Ishikawa (cell line): ENCODE data around the gene PPP4R1.

ENCODE experiments used
- CEBPB ChIP-seq: IDR thresholded peaks from 2 replicates; pipeline ENCODE4 v1.6.1; 2012
- CREB1 ChIP-seq: IDR thresholded peaks from 2 replicates; pipeline ENCODE4 v1.6.1; 2012; ENCODE audit warnings: low read depth
- EP300 ChIP-seq: IDR thresholded peaks from 2 replicates; pipeline ENCODE4 v1.6.1; 2012; ENCODE audit warnings: borderline replicate concordance
- FOXM1 ChIP-seq: IDR thresholded peaks from 2 replicates; pipeline ENCODE4 v1.6.1; 2012; ENCODE audit warnings: low read depth, borderline replicate concordance
- MAX ChIP-seq: IDR thresholded peaks from 2 replicates; pipeline ENCODE4 v1.6.1; 2012
- NFIC ChIP-seq: IDR thresholded peaks from 2 replicates; pipeline ENCODE4 v1.6.1; 2012
- RAD21 ChIP-seq: IDR thresholded peaks from 2 replicates; pipeline ENCODE4 v1.6.1; 2012; ENCODE audit warnings: low read depth
- REST ChIP-seq: IDR thresholded peaks from 2 replicates; pipeline ENCODE4 v1.6.1; 2012; ENCODE audit warnings: low read depth, mild to moderate bottlenecking
- TAF1 ChIP-seq: IDR thresholded peaks from 2 replicates; pipeline ENCODE4 v1.6.1; 2012; ENCODE audit warnings: low read depth, mild to moderate bottlenecking
- TEAD4 ChIP-seq: IDR thresholded peaks from 2 replicates; pipeline ENCODE4 v1.6.1; 2012
- YY1 ChIP-seq: IDR thresholded peaks from 2 replicates; pipeline ENCODE4 v1.6.1; 2012; ENCODE audit warnings: low read depth

GRCh38 chr18:9557250-9557943 is 57.0 kb downstream of the PPP4R1 start:
- no peak for TF ChIP-seq NFIC
- TF ChIP-seq FOXM1: no peak
- TF ChIP-seq EP300: no peak
- TF ChIP-seq REST: no peak
- TF ChIP-seq RAD21: no peak
- TF ChIP-seq CEBPB: no peak
- no peak for TF ChIP-seq MAX
- no peak for TF ChIP-seq YY1
- no peak for TF ChIP-seq TAF1
- no peak for TF ChIP-seq CREB1
- no peak for TF ChIP-seq TEAD4
